Measurements from ENCODE around the gene STARD9.
"Not testable (repeated sequence)": the region's sequence is repeated elsewhere in the genome, so short reads cannot be mapped to it uniquely, and the experiment has no call there.

The STARD9 gene

GRCh38 chr15:42575188-42576039 is at the start of gene STARD9:
Gene STARD9, plus strand, starts transcription at chr15:42575606. Its CDS starts 110 bp downstream, at chr15:42575716.
- peak; percentile 90 for DNase-seq

GRCh38 chr15:42528970-42529369 is 46.4 kb upstream of the STARD9 start:
- no peak for DNase-seq

- no peak for DNase-seq
These were observed 42.2 kb upstream of the STARD9 start for GRCh38 chr15:42533246-42533645.

- no peak for DNase-seq
These were observed 30.4 kb upstream of the STARD9 start for GRCh38 chr15:42544853-42545629.

GRCh38 chr15:42547918-42548248 is 27.5 kb upstream of the STARD9 start:
- DNase-seq = no peak

- DNase-seq = peak; percentile 42
These were observed 27.0 kb upstream of the STARD9 start, which contains the start of the genes HAUS2 and LRRC57 for GRCh38 chr15:42548249-42549031. Gene HAUS2, plus strand, starts transcription at chr15:42548838. Its CDS starts 35 bp downstream, at chr15:42548873. Gene LRRC57, minus strand, starts transcription at chr15:42548793. Its CDS starts 359 bp downstream, at chr15:42548434.

- DNase-seq = peak; percentile 14
These were observed 26.3 kb upstream of the STARD9 start for GRCh38 chr15:42549032-42549491.

- no peak for DNase-seq
These were observed 25.5 kb upstream of the STARD9 start for GRCh38 chr15:42549741-42550392.

- no peak for DNase-seq
These were observed 21.9 kb upstream of the STARD9 start for GRCh38 chr15:42553554-42553953.

GRCh38 chr15:42556550-42557207 is 18.7 kb upstream of the STARD9 start:
- DNase-seq = not testable (repeated sequence)

- no peak for DNase-seq
These were observed 16.7 kb upstream of the STARD9 start for GRCh38 chr15:42558739-42559138.

- DNase-seq = no peak
These were observed 711 bp downstream of the STARD9 start for GRCh38 chr15:42576040-42576594.

GRCh38 chr15:42576776-42577175 is 1.4 kb downstream of the STARD9 start:
- no peak for DNase-seq

- no peak for DNase-seq
These were observed 2.2 kb downstream of the STARD9 start for GRCh38 chr15:42577514-42578031.

- DNase-seq = no peak
These were observed 3.7 kb downstream of the STARD9 start for GRCh38 chr15:42578984-42579537.

- DNase-seq = peak; percentile 65
These were observed 5.9 kb downstream of the STARD9 start for GRCh38 chr15:42581272-42581730.

- no peak for DNase-seq
These were observed 7.4 kb downstream of the STARD9 start for GRCh38 chr15:42582569-42583375.

- no peak for DNase-seq
These were observed 8.8 kb downstream of the STARD9 start for GRCh38 chr15:42584031-42584765.

- DNase-seq = no peak
These were observed 15.3 kb downstream of the STARD9 start for GRCh38 chr15:42590619-42591237.
